Loucy (cell line): ENCODE data around the gene GALNT18.

Experiments used
- H2AFZ ChIP-seq: fragments of 200-600 bp; sonication (generic); 2 replicates; pipeline ENCODE4 v1.6.0; 2016; ENCODE audit warnings: antibody characterized with exemption, mild to moderate bottlenecking, low read length, moderate library complexity
- H3F3A ChIP-seq: fragments of 200-600 bp; 2 replicates; pipeline ENCODE4 v1.6.0; 2016; ENCODE audit warnings: antibody characterized with exemption, low read depth, mild to moderate bottlenecking
- H3K27me3 ChIP-seq: fragments of 200-600 bp; sonication (generic); 2 replicates; pipeline ENCODE4 v1.6.1; 2014; ENCODE audit warnings: low read length, mild to moderate bottlenecking; ENCODE audit not compliant: insufficient read depth, poor library complexity, severe bottlenecking
- H3K36me3 ChIP-seq: fragments of 200-600 bp; sonication (generic); 2 replicates; pipeline ENCODE4 v1.6.1; 2016; ENCODE audit warnings: low read length; ENCODE audit not compliant: insufficient read depth
- H3K4me1 ChIP-seq: fragments of 200-600 bp; sonication (generic); 2 replicates; pipeline ENCODE4 v1.5.1; 2014; ENCODE audit warnings: low read length, mild to moderate bottlenecking; ENCODE audit not compliant: insufficient read depth, poor library complexity, severe bottlenecking
- H3K4me2 ChIP-seq: fragments of 200-600 bp; sonication (generic); 2 replicates; pipeline ENCODE4 v1.6.0; 2014; ENCODE audit warnings: antibody characterized with exemption, low read length, low read depth, mild to moderate bottlenecking; ENCODE audit not compliant: poor library complexity, severe bottlenecking
- H3K4me3 ChIP-seq: fragments of 200-600 bp; sonication (generic); 2 replicates; pipeline ENCODE4 v1.5.1; 2014; ENCODE audit warnings: low read length, mild to moderate bottlenecking, mixed read lengths; ENCODE audit not compliant: poor library complexity, severe bottlenecking
- H3K79me2 ChIP-seq: fragments of 200-600 bp; sonication (generic); 2 replicates; pipeline ENCODE4 v1.6.1; 2014; ENCODE audit warnings: low read length; ENCODE audit not compliant: insufficient read depth
- H3K9ac ChIP-seq: fragments of 200-600 bp; sonication (generic); 2 replicates; pipeline ENCODE4 v1.6.0; 2014; ENCODE audit warnings: mild to moderate bottlenecking, low read depth, low read length, moderate library complexity; ENCODE audit not compliant: poor library complexity, severe bottlenecking
- H3K9me2 ChIP-seq: fragments of 200-600 bp; sonication (generic); replicated peaks from 2 replicates; pipeline ENCODE4 v1.6.1; 2016; ENCODE audit warnings: low read depth, low read length, mixed read lengths
- H3K9me3 ChIP-seq: fragments of 200-600 bp; sonication (generic); 2 replicates; pipeline ENCODE4 v1.6.1; 2014; ENCODE audit warnings: mild to moderate bottlenecking, antibody characterized with exemption, low read length, low read depth; ENCODE audit not compliant: insufficient read depth
- H4K20me1 ChIP-seq: fragments of 200-600 bp; sonication (generic); 2 replicates; pipeline ENCODE4 v1.6.0; 2014; ENCODE audit warnings: antibody characterized with exemption, low read length, mild to moderate bottlenecking; ENCODE audit not compliant: insufficient read depth, poor library complexity, severe bottlenecking
- EZH2phosphoT487 ChIP-seq: fragments of 200-600 bp; IDR thresholded peaks from 2 replicates; pipeline ENCODE4 v1.6.1; 2018; ENCODE audit warnings: antibody characterized with exemption, mild to moderate bottlenecking, moderate library complexity, borderline replicate concordance
- TF ChIP-seq, protein P1 (sequence below): fragments of 200-600 bp; sonication (generic); conservative IDR thresholded peaks from 2 replicates; pipeline ENCODE4 v1.5.1; 2014; ENCODE audit warnings: mild to moderate bottlenecking, antibody characterized with exemption, low read length

Gene GALNT18

DNA sequence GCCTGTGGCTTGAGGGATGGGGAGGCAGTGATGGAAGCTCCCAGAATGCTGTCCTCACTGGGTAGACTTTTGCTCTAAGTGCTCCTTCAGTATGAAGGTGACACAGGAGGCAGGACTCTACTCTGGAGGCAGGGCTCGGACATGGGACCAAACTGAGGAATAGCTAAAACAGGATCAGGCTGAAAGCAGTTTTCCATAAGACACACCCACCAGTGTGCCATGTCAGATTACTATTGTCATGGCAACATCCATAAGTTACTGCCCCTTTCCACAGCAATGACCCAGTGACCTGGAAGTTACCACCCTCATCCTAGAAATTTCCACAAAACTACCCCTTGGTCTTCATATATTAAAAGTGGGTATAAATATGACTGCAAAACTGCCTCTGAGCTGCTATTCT lies 43.6 kb upstream of the GALNT18 start:
- Histone ChIP-seq H3K79me2 (no peaks in the 10 kb centered on the region), H3F3A (no peaks in the 10 kb centered on the region), H3K4me3 (no peak overlapping the region), H3K4me2 (no peak overlapping the region), H3K4me1 (peaks cover 13% of the 10 kb centered on the region), H3K9me3 (no peaks in the 10 kb centered on the region), H3K27me3 (no peaks in the 10 kb centered on the region), H3K36me3 (no peaks in the 10 kb centered on the region), H3K9me2 (no peaks in the 10 kb centered on the region), H2AFZ (no peak overlapping the region), H3K9ac (no peak overlapping the region), H4K20me1 (no peaks in the 10 kb centered on the region)
- no peak for TF ChIP-seq EZH2phosphoT487
- TF ChIP-seq, protein P1, sequence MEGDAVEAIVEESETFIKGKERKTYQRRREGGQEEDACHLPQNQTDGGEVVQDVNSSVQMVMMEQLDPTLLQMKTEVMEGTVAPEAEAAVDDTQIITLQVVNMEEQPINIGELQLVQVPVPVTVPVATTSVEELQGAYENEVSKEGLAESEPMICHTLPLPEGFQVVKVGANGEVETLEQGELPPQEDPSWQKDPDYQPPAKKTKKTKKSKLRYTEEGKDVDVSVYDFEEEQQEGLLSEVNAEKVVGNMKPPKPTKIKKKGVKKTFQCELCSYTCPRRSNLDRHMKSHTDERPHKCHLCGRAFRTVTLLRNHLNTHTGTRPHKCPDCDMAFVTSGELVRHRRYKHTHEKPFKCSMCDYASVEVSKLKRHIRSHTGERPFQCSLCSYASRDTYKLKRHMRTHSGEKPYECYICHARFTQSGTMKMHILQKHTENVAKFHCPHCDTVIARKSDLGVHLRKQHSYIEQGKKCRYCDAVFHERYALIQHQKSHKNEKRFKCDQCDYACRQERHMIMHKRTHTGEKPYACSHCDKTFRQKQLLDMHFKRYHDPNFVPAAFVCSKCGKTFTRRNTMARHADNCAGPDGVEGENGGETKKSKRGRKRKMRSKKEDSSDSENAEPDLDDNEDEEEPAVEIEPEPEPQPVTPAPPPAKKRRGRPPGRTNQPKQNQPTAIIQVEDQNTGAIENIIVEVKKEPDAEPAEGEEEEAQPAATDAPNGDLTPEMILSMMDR, result no peak

DNA sequence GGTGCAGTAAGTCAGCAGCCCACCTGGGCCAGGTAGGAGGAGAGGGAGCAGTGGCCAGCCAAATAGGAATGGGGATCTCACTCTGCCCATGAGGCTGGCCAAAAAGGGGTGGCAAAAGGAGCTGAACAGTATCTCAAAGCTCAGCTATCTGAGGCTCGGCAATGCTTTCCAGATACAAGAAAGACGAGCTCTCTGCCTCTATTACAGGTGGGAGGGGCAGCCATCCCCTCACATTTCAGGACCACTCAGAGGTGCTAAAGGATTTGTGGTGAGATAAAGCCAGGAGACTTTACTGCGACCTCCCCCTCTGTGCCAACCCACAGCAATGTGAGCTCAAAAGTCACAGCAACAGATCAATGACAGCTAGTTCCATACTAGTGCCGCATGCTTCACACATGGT lies 42.1 kb upstream of the GALNT18 start:
- Histone ChIP-seq H3K4me1 (peaks cover 10% of the 10 kb centered on the region), H4K20me1 (no peaks in the 10 kb centered on the region), H3K36me3 (no peaks in the 10 kb centered on the region), H3K9me3 (no peaks in the 10 kb centered on the region), H2AFZ (no peak overlapping the region), H3K79me2 (no peaks in the 10 kb centered on the region), H3K4me2 (no peak overlapping the region), H3F3A (no peaks in the 10 kb centered on the region), H3K27me3 (no peaks in the 10 kb centered on the region), H3K4me3 (no peak overlapping the region), H3K9ac (no peak overlapping the region), H3K9me2 (no peaks in the 10 kb centered on the region)
- TF ChIP-seq, protein P1, result no peak
- no peak for TF ChIP-seq EZH2phosphoT487

DNA sequence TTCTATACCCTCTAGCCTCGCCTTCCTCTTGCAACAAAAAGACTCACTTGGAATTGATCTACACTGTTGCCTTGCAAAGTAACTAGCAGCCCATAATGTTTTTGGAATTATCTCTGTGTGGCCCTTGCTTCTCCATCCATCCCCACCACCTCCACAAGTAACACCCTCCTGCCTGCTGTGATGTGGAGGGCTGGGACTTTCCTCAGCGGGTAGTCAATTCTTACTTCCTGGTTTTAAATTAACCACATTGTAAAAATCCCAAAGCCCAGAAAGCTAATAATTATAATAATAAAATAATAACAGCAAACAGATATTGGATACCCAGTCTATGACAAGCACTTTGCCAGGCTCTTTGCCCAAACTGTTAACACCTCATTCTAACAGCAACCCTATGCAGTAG lies 40.8 kb upstream of the GALNT18 start:
- no peaks in the 10 kb centered on the region for H4K20me1 ChIP-seq
- no peak overlapping the region for H3K4me2 ChIP-seq
- H2AFZ ChIP-seq, result no peak overlapping the region

More for the DNA sequence above, 40.8 kb upstream of the GALNT18 start:
- TF ChIP-seq, protein P1, result no peak
- TF ChIP-seq EZH2phosphoT487, result no peak
- no peaks in the 10 kb centered on the region for H3K79me2 ChIP-seq
- no peaks in the 10 kb centered on the region for H3K4me1 ChIP-seq
- no peaks in the 10 kb centered on the region for H3K27me3 ChIP-seq
- H3F3A ChIP-seq, result no peaks in the 10 kb centered on the region
- H3K9ac ChIP-seq, result no peak overlapping the region
- no peaks in the 10 kb centered on the region for H3K36me3 ChIP-seq
- no peaks in the 10 kb centered on the region for H3K9me3 ChIP-seq
- no peaks in the 10 kb centered on the region for H3K9me2 ChIP-seq
- no peak overlapping the region for H3K4me3 ChIP-seq
